HepG2 (cell line): ENCODE results near the gene CTSZ. TPM values are rescaled to one million over a fixed set of nuclear protein-coding genes. Genes with fewer than 3 reads are reported as not detected.

Experiments used
- BRD4 ChIP-seq: sonication (generic); formaldehyde crosslinking; IDR thresholded peaks from 2 replicates; pipeline ENCODE4 v1.4.0; 2020; ENCODE audit warnings: missing genetic modification reagents
- ETV5 ChIP-seq: IDR thresholded peaks from 2 replicates; pipeline ENCODE4 v1.6.1; 2018; ENCODE audit warnings: missing biosample characterization, missing genetic modification reagents, inconsistent platforms, borderline replicate concordance
- FOXC1 ChIP-seq: sonication (generic); formaldehyde crosslinking; IDR thresholded peaks from 2 replicates; pipeline ENCODE4 v1.8.0; 2022; ENCODE audit warnings: mild to moderate bottlenecking, missing genetic modification reagents, borderline replicate concordance
- FUBP1 ChIP-seq: sonication (generic); formaldehyde crosslinking; IDR thresholded peaks from 2 replicates; pipeline ENCODE4 v1.5.1; 2020; ENCODE audit warnings: missing genetic modification reagents, mild to moderate bottlenecking, borderline replicate concordance
- GLI4 ChIP-seq: sonication (generic); formaldehyde crosslinking; IDR thresholded peaks from 2 replicates; pipeline ENCODE4 v1.5.1; 2020; ENCODE audit warnings: missing genetic modification reagents, mild to moderate bottlenecking, moderate library complexity, borderline replicate concordance
- GPBP1L1 ChIP-seq: sonication (generic); formaldehyde crosslinking; IDR thresholded peaks from 2 replicates; pipeline ENCODE4 v1.5.0; 2020; ENCODE audit warnings: mild to moderate bottlenecking, missing genetic modification reagents
- MIER3 ChIP-seq: IDR thresholded peaks from 2 replicates; pipeline ENCODE4 v1.6.1; 2016; ENCODE audit warnings: missing compliant biosample characterization, borderline replicate concordance
- NFE2L2 ChIP-seq: fragments of 150-350 bp; IDR thresholded peaks from 2 replicates; pipeline ENCODE4 v1.6.1; 2014; ENCODE audit warnings: low read length
- NRL ChIP-seq: sonication (generic); formaldehyde crosslinking; IDR thresholded peaks from 2 replicates; pipeline ENCODE4 v1.5.0; 2020; ENCODE audit warnings: missing genetic modification reagents, mild to moderate bottlenecking, moderate library complexity, borderline replicate concordance
- RCOR2 ChIP-seq: IDR thresholded peaks from 2 replicates; pipeline ENCODE4 v1.6.1; 2016; ENCODE audit warnings: missing biosample characterization, missing genetic modification reagents
- SETDB1 ChIP-seq: sonication (generic); formaldehyde crosslinking; IDR thresholded peaks from 2 replicates; pipeline ENCODE4 v1.5.1; 2020; ENCODE audit warnings: missing genetic modification reagents, mild to moderate bottlenecking, borderline replicate concordance
- TEAD3 ChIP-seq: optimal IDR thresholded peaks from 2 replicates; pipeline ENCODE3; 2016; ENCODE audit warnings: borderline replicate concordance
- ZBTB20 ChIP-seq: sonication (generic); formaldehyde crosslinking; IDR thresholded peaks from 2 replicates; pipeline ENCODE4 v1.8.1; 2023; ENCODE audit warnings: missing genetic modification reagents, low read depth, mild to moderate bottlenecking, borderline replicate concordance
- ZBTB39 ChIP-seq: sonication (generic); formaldehyde crosslinking; IDR thresholded peaks from 2 replicates; pipeline ENCODE4 v1.5.0; 2020; ENCODE audit warnings: missing genetic modification reagents
- ZMYM3 ChIP-seq: sonication (generic); formaldehyde crosslinking; IDR thresholded peaks from 2 replicates; pipeline ENCODE4 v1.5.1; 2020; ENCODE audit warnings: mild to moderate bottlenecking, missing genetic modification reagents
- ZNF207 ChIP-seq: fragments of 450-650 bp; IDR thresholded peaks from 2 replicates; pipeline ENCODE4 v1.6.1; 2016; ENCODE audit warnings: antibody characterized with exemption, borderline replicate concordance
- ZNF550 ChIP-seq: sonication (generic); formaldehyde crosslinking; IDR thresholded peaks from 2 replicates; pipeline ENCODE4 v1.4.0; 2020; ENCODE audit warnings: mild to moderate bottlenecking, missing genetic modification reagents, borderline replicate concordance
- ZNF556 ChIP-seq: sonication (generic); formaldehyde crosslinking; IDR thresholded peaks from 2 replicates; pipeline ENCODE4 v1.4.0; 2020; ENCODE audit warnings: mild to moderate bottlenecking, missing genetic modification reagents, borderline replicate concordance
- ZNF557 ChIP-seq: sonication (generic); formaldehyde crosslinking; IDR thresholded peaks from 2 replicates; pipeline ENCODE4 v1.4.0; 2020; ENCODE audit warnings: missing genetic modification reagents
- ZNF800 ChIP-seq: sonication (generic); formaldehyde crosslinking; IDR thresholded peaks from 2 replicates; pipeline ENCODE4 v1.4.0; 2020; ENCODE audit warnings: missing genetic modification reagents
- ZNF83 ChIP-seq: sonication (generic); formaldehyde crosslinking; IDR thresholded peaks from 2 replicates; pipeline ENCODE4 v1.4.0; 2020; ENCODE audit warnings: missing genetic modification reagents, mild to moderate bottlenecking, borderline replicate concordance
- polyA plus RNA-seq, 8 experiments: library from polyadenylated mRNA; depleted of rRNA in 3 of 8; stranded (reverse) in 7 of 8; unstranded in 1 of 8; fragments of >200 nt; fragmentation: Illumina TruSeq in 4 of 8; extraction: Trizol in 4 of 8; gene quantifications; 2 replicates each; pipeline versions ENCODE4 v1.2.1 to v1.2.3, GENCODE V29; 2011 to 2016; ENCODE audit warnings: low read depth in 4 of 8, missing spikeins in 1 of 8, mixed read lengths in 1 of 8; ENCODE audit not compliant: insufficient read depth in 1 of 8
- total RNA-seq, 5 experiments: library from RNA; depleted of rRNA; stranded (reverse); fragments of >200 nt; fragmentation: Illumina TruSeq; extraction: Trizol; gene quantifications; 2 replicates each; pipeline ENCODE4 v1.2.3, GENCODE V29; 2016; ENCODE audit warnings: low read depth in 1 of 5

Gene CTSZ
- total and polyA plus RNA-seq, 2 of the 13 experiments (the other 11 are each of a cell fraction or from before 2014, with no cell fraction given) = 0.33 TPM; not detected in 1

GRCh38 chr20:59010995-59011873 is 4.2 kb upstream of the CTSZ start (continued):
- no peak for TF ChIP-seq FUBP1 (CRISPR knock-in tag)
- 0 out of 2 replicates have a peak, but pooled peaks have one; percentile 13 for TF ChIP-seq ZNF556 (CRISPR knock-in tag)
- no peak for TF ChIP-seq ZNF557 (CRISPR knock-in tag)
- TF ChIP-seq TEAD3 = peak; percentile 85
- TF ChIP-seq MIER3 (CRISPR knock-in tag) = peak; percentile 71; the same call in 1 of the 2 replicates
- TF ChIP-seq ZBTB39 (CRISPR knock-in tag) = no peak
- TF ChIP-seq BRD4 (CRISPR knock-in tag) = peak; percentile 48; the same call in 1 of the 2 replicates
- TF ChIP-seq NRL (CRISPR knock-in tag) = no peak
- TF ChIP-seq ZNF83 (CRISPR knock-in tag) = 0 out of 2 replicates have a peak, but pooled peaks have one; percentile 59
- no peak for TF ChIP-seq NFE2L2
- no peak for TF ChIP-seq ZNF207
- TF ChIP-seq ZMYM3 (CRISPR knock-in tag) = peak; percentile 6; the same call in 1 of the 2 replicates
- peak; percentile 74 for TF ChIP-seq ETV5 (CRISPR knock-in tag)
- TF ChIP-seq ZNF800 = no peak
- no peak for TF ChIP-seq SETDB1 (CRISPR knock-in tag)
- TF ChIP-seq RCOR2 = peak; percentile 69; the same call in 1 of the 2 replicates
- TF ChIP-seq GLI4 (CRISPR knock-in tag) = peak; percentile 56; the same call in 1 of the 2 replicates
- no peak for TF ChIP-seq FOXC1 (CRISPR knock-in tag)
- TF ChIP-seq ZNF550 = no peak
- TF ChIP-seq GPBP1L1 (CRISPR knock-in tag) = no peak
- TF ChIP-seq ZBTB20 (CRISPR knock-in tag) = no peak
